NCI-H524 treated with DMSO at 0.1 percent for 48 hours (cell line): ENCODE measurements around the gene GIT1.
A peak's percentile ranks its signal among the peaks of the same experiment; 100 is the strongest.

ENCODE experiments used
- DNase-seq: peaks from one replicate; lab custom pipeline; 2025; lab: John Stamatoyannopoulos, UW

GIT1 gene

GRCh38 chr17:29579866-29580771 lies 9.3 kb downstream of the GIT1 start:
- peak; percentile 50 for DNase-seq

- no peak for DNase-seq
These were observed 10.6 kb downstream of the GIT1 start for GRCh38 chr17:29578626-29579485.

GRCh38 chr17:29577385-29578211 lies 11.8 kb downstream of the GIT1 start:
- no peak for DNase-seq

- DNase-seq = no peak
These were observed 12.5 kb downstream of the GIT1 start for GRCh38 chr17:29577001-29577370.

GRCh38 chr17:29576214-29577000 lies 13.0 kb downstream of the GIT1 start:
- DNase-seq = no peak

GRCh38 chr17:29575511-29576213 lies 13.8 kb downstream of the GIT1 start:
- DNase-seq = no peak

- DNase-seq = no peak
These were observed 14.5 kb downstream of the GIT1 start for GRCh38 chr17:29574732-29575510.

- DNase-seq = no peak
These were observed 15.3 kb downstream of the GIT1 start for GRCh38 chr17:29573871-29574731.

- DNase-seq = no peak
These were observed 15.9 kb downstream of the GIT1 start for GRCh38 chr17:29573558-29573869.

GRCh38 chr17:29572691-29573557 lies 16.5 kb downstream of the GIT1 start:
- no peak for DNase-seq

GRCh38 chr17:29571883-29572681 lies 17.4 kb downstream of the GIT1 start:
- no peak for DNase-seq

GRCh38 chr17:29571486-29571882 lies 18.0 kb downstream of the GIT1 start:
- DNase-seq = no peak

GRCh38 chr17:29570521-29570920 lies 18.9 kb downstream of the GIT1 start:
- DNase-seq = no peak

- peak; percentile 48 for DNase-seq
These were observed 20.1 kb downstream of the GIT1 start for GRCh38 chr17:29569245-29569950.

- peak; percentile 86 for DNase-seq
These were observed 20.9 kb downstream of the GIT1 start, which contains the start of gene TP53I13 for GRCh38 chr17:29568331-29569244. TP53I13 (plus strand) TSS chr17:29568701; CDS start chr17:29568759, 58 bp downstream.
